ENCODE results near the gene SNAPC1. TPM values are rescaled to one million over a fixed set of nuclear protein-coding genes. Genes with fewer than 3 reads are reported as not detected.

Gene SNAPC1
- polyA plus RNA-seq, 2 of the 4 experiments (the other 2 are of a cell fraction): 22.8 to 30.5 TPM

- peak overlapping the region; percentile 38 for H3K4me3 ChIP-seq
- FAIRE-seq (peak; percentile 81), DNase-seq (ENCODE audit: low read depth in 1 of 2, low spot score in 1 of 2) (peak; percentile 48 to 65), ATAC-seq (peak; percentile 22 to 56; a peak in 5 of 6 replicates)
- WGBS (ENCODE audit: missing lambda C conversion rate): 1% methylated on average over 3 of the region's 3 CpGs
- ChIA-PET POLR2A (interaction anchor here (1.2 to 4.6 kb wide), 8 partner anchors 10 to 279 kb away, joined by 3 to 25 read pairs (median 4); partner anchors contain the start of genes HIF1A and SNAPC1), CTCF (interaction anchor here (1.2 to 3.6 kb wide), 5 partner anchors 12 to 288 kb away, joined by 3 to 16 read pairs (median 7); partner anchors contain the start of gene SNAPC1)
- H3K4me1 ChIP-seq: peaks cover 66% of the 10 kb centered on the region
- H3K27ac ChIP-seq: peak overlapping the region; percentile 63 to 72
- H3K9me3 ChIP-seq: no peaks in the 10 kb centered on the region
- peak overlapping the region; percentile 74 for H3K4me2 ChIP-seq
- TF ChIP-seq RARB (CRISPR knock-in tag; IDR thresholded peaks at IDR 0.05) (0 out of 2 replicates have a peak, but pooled peaks have one; percentile 30), JUN (IDR thresholded peaks at IDR 0.05) (peak in 1 of 2 experiments; percentile 54; a peak in 1 of 5 replicates), ZC3H11A (IDR thresholded peaks at IDR 0.05) (no peak), TFCP2L1 (CRISPR knock-in tag; IDR thresholded peaks at IDR 0.05) (0 out of 2 replicates have a peak, but pooled peaks have one; percentile 6), KDM5A (IDR thresholded peaks at IDR 0.05) (no peak), FOSB (CRISPR knock-in tag; IDR thresholded peaks at IDR 0.05) (0 out of 2 replicates have a peak, but pooled peaks have one; percentile 30), ESRRA (IDR thresholded peaks at IDR 0.05; ENCODE audit: borderline replicate concordance, low read length) (no peak), POLR2AphosphoS2 (conservative IDR thresholded peaks at IDR 0.05; ENCODE audit: low read length) (peak; percentile 95), TP53 (CRISPR knock-in tag; IDR thresholded peaks at IDR 0.05) (peak; percentile 79; the same call in 1 of the 2 replicates), FOXS1 (CRISPR knock-in tag; IDR thresholded peaks at IDR 0.05) (no peak), HOXA7 (CRISPR knock-in tag; IDR thresholded peaks at IDR 0.05) (peak; percentile 65; the same call in 1 of the 2 replicates), FOSL2 (IDR thresholded peaks at IDR 0.05) (no peak), FOSL2 (CRISPR knock-in tag; IDR thresholded peaks at IDR 0.05) (0 out of 2 replicates have a peak, but pooled peaks have one; percentile 3)
- TF ChIP-seq, protein P1, sequence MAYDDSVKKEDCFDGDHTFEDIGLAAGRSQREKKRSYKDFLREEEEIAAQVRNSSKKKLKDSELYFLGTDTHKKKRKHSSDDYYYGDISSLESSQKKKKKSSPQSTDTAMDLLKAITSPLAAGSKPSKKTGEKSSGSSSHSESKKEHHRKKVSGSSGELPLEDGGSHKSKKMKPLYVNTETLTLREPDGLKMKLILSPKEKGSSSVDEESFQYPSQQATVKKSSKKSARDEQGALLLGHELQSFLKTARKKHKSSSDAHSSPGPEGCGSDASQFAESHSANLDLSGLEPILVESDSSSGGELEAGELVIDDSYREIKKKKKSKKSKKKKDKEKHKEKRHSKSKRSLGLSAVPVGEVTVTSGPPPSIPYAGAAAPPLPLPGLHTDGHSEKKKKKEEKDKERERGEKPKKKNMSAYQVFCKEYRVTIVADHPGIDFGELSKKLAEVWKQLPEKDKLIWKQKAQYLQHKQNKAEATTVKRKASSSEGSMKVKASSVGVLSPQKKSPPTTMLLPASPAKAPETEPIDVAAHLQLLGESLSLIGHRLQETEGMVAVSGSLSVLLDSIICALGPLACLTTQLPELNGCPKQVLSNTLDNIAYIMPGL (CRISPR knock-in tag; IDR thresholded peaks at IDR 0.05; ENCODE audit: borderline replicate concordance): no peak
- TF ChIP-seq, protein P2, sequence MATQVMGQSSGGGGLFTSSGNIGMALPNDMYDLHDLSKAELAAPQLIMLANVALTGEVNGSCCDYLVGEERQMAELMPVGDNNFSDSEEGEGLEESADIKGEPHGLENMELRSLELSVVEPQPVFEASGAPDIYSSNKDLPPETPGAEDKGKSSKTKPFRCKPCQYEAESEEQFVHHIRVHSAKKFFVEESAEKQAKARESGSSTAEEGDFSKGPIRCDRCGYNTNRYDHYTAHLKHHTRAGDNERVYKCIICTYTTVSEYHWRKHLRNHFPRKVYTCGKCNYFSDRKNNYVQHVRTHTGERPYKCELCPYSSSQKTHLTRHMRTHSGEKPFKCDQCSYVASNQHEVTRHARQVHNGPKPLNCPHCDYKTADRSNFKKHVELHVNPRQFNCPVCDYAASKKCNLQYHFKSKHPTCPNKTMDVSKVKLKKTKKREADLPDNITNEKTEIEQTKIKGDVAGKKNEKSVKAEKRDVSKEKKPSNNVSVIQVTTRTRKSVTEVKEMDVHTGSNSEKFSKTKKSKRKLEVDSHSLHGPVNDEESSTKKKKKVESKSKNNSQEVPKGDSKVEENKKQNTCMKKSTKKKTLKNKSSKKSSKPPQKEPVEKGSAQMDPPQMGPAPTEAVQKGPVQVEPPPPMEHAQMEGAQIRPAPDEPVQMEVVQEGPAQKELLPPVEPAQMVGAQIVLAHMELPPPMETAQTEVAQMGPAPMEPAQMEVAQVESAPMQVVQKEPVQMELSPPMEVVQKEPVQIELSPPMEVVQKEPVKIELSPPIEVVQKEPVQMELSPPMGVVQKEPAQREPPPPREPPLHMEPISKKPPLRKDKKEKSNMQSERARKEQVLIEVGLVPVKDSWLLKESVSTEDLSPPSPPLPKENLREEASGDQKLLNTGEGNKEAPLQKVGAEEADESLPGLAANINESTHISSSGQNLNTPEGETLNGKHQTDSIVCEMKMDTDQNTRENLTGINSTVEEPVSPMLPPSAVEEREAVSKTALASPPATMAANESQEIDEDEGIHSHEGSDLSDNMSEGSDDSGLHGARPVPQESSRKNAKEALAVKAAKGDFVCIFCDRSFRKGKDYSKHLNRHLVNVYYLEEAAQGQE (IDR thresholded peaks at IDR 0.05): 0 out of 2 replicates have a peak, but pooled peaks have one; percentile 0
Measured at GRCh38 chr14:61749867-61750266, 12.4 kb upstream of the SNAPC1 start.

DNA sequence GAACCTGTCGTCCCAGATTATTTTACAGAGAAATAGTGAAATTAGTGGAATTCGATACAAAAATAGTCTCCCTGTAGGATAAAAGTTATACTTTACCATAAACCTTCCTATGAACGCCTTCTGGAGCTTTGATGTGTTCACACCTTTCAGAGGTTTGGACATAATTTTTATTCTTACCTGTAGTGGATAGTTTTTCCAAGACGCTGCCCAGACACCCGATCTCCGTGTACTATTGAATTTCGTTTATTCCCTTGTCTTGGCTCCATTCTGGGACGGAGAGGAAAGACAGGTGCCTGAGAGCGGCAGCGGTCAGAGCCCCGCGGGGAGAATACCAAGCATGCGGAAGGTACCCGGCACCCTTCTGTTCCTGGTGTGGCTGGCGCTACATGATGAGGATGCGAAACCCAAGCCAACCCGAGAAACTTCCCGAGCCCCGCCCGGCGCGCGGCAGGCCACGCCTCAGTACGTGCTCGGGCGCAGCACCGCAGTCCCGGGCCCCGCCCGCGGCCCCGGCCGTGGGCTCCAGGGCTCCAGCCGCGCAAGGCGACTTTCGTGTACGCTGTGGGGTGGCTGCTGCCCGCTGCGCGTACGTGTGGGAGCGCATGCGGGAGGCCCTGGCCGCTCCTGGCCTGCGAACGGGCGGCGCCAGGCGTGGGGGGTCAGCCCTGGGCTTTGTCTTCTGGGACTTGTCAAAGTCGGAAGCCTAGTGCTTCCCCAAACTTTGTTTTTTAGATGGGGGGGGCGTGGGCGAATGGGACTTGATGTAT, 11.3 kb upstream of the SNAPC1 start:
- peak overlapping the region; percentile 72 to 89 for H3K27ac ChIP-seq
- DNase-seq (ENCODE audit: low read depth in 1 of 2, low spot score in 1 of 2) (peak; percentile 76 to 83), FAIRE-seq (no peak), ATAC-seq (peak; percentile 79 to 85)
- POLR2A ChIA-PET: interaction anchor here (1.2 to 4.6 kb wide), 5 partner anchors 11 to 281 kb away, joined by 3 to 25 read pairs (median 5); partner anchors contain the start of genes HIF1A and SNAPC1
- peak overlapping the region; percentile 74 for H3K4me2 ChIP-seq
- 5% methylated on average over 12 of the region's 54 CpGs for WGBS (ENCODE audit: missing lambda C conversion rate)
- peak overlapping the region; percentile 38 for H3K4me3 ChIP-seq
- peaks cover 69% of the 10 kb centered on the region for H3K4me1 ChIP-seq
- no peaks in the 10 kb centered on the region for H3K9me3 ChIP-seq
- CTCF ChIA-PET: interaction anchor here (1.0 to 3.6 kb wide), 4 partner anchors 20 to 294 kb away, joined by 3 to 16 read pairs (median 6); no protein-coding TSS in a partner anchor
- peak; percentile 41 for TF ChIP-seq HOXA7 (CRISPR knock-in tag; IDR thresholded peaks at IDR 0.05)
- peak; percentile 37; the same call in 1 of the 2 replicates for TF ChIP-seq PHF8 (IDR thresholded peaks at IDR 0.05; ENCODE audit: borderline replicate concordance, low read depth)
- no peak for TF ChIP-seq CHD2 (IDR thresholded peaks at IDR 0.05; ENCODE audit: low read length, partially characterized antibody)
- no peak for TF ChIP-seq ZSCAN20 (CRISPR knock-in tag; IDR thresholded peaks at IDR 0.05)
- TF ChIP-seq KDM5A (IDR thresholded peaks at IDR 0.05): no peak
- TF ChIP-seq BHLHE40 (IDR thresholded peaks at IDR 0.05; ENCODE audit: low read depth, low read length): no peak
- TF ChIP-seq MAX (IDR thresholded peaks at IDR 0.05): peak; percentile 84
- TF ChIP-seq, protein P3, sequence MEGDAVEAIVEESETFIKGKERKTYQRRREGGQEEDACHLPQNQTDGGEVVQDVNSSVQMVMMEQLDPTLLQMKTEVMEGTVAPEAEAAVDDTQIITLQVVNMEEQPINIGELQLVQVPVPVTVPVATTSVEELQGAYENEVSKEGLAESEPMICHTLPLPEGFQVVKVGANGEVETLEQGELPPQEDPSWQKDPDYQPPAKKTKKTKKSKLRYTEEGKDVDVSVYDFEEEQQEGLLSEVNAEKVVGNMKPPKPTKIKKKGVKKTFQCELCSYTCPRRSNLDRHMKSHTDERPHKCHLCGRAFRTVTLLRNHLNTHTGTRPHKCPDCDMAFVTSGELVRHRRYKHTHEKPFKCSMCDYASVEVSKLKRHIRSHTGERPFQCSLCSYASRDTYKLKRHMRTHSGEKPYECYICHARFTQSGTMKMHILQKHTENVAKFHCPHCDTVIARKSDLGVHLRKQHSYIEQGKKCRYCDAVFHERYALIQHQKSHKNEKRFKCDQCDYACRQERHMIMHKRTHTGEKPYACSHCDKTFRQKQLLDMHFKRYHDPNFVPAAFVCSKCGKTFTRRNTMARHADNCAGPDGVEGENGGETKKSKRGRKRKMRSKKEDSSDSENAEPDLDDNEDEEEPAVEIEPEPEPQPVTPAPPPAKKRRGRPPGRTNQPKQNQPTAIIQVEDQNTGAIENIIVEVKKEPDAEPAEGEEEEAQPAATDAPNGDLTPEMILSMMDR (IDR thresholded peaks at IDR 0.05): no peak
- TF ChIP-seq NR3C1 (IDR thresholded peaks at IDR 0.05): no peak
- no peak for TF ChIP-seq CBX8 (IDR thresholded peaks at IDR 0.05)
- no peak for TF ChIP-seq CHD4 (IDR thresholded peaks at IDR 0.05; ENCODE audit: borderline replicate concordance)
- TF ChIP-seq, protein P4, sequence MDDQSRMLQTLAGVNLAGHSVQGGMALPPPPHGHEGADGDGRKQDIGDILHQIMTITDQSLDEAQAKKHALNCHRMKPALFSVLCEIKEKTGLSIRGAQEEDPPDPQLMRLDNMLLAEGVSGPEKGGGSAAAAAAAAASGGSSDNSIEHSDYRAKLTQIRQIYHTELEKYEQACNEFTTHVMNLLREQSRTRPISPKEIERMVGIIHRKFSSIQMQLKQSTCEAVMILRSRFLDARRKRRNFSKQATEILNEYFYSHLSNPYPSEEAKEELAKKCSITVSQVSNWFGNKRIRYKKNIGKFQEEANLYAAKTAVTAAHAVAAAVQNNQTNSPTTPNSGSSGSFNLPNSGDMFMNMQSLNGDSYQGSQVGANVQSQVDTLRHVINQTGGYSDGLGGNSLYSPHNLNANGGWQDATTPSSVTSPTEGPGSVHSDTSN (IDR thresholded peaks at IDR 0.05): no peak; the same call in 1 of the 2 replicates
- no peak for TF ChIP-seq KDM1A (IDR thresholded peaks at IDR 0.05; ENCODE audit: low read depth)
